MM.1S (cell line): Measurements from ENCODE around the gene MRLN.

ENCODE experiments used
- DNase-seq: peaks from one replicate; pipeline ENCODE4 v3.0.0-alpha.2; 2015
- H2AFZ ChIP-seq: fragments of 300-600 bp; sonication (generic); 2 replicates; pipeline ENCODE4 v1.6.0; 2016; ENCODE audit warnings: antibody characterized with exemption, low read length
- H3F3A ChIP-seq: fragments of 300-600 bp; sonication (generic); 2 replicates; pipeline ENCODE4 v1.6.1; 2016; ENCODE audit warnings: mild to moderate bottlenecking, antibody characterized with exemption, low read length, moderate library complexity, mixed read lengths; ENCODE audit not compliant: insufficient read depth
- H3K27ac ChIP-seq: fragments of 300-600 bp; sonication (generic); 2 replicates; pipeline ENCODE4 v1.5.1; 2016; ENCODE audit warnings: mild to moderate bottlenecking, low read length
- H3K27me3 ChIP-seq: fragments of 300-600 bp; sonication (generic); replicated peaks from 2 replicates; pipeline ENCODE4 v1.6.0; 2016; ENCODE audit warnings: low read length; ENCODE audit not compliant: insufficient read depth
- H3K36me3 ChIP-seq: fragments of 300-600 bp; sonication (generic); replicated peaks from 2 replicates; pipeline ENCODE4 v1.6.1; 2016; ENCODE audit warnings: mild to moderate bottlenecking, low read length, mixed read lengths; ENCODE audit not compliant: insufficient read depth
- H3K4me1 ChIP-seq: fragments of 300-600 bp; sonication (generic); 2 replicates; pipeline ENCODE4 v1.6.1; 2016; ENCODE audit warnings: low read length, mixed read lengths
- H3K4me2 ChIP-seq: fragments of 300-600 bp; sonication (generic); 2 replicates; pipeline ENCODE4 v1.6.0; 2016; ENCODE audit warnings: low read depth, low read length
- H3K4me3 ChIP-seq: fragments of 300-600 bp; sonication (generic); 2 replicates; pipeline ENCODE4 v1.5.1; 2016; ENCODE audit warnings: low read length, mixed read lengths
- H3K79me2 ChIP-seq: fragments of 300-600 bp; sonication (generic); 2 replicates; pipeline ENCODE4 v1.6.1; 2016; ENCODE audit warnings: mixed run types, low read length, mixed read lengths
- H3K9ac ChIP-seq: fragments of 300-600 bp; sonication (generic); 2 replicates; pipeline ENCODE4 v1.6.1; 2016; ENCODE audit warnings: low read length, mixed read lengths
- H3K9me2 ChIP-seq: fragments of 300-600 bp; sonication (generic); replicated peaks from 2 replicates; pipeline ENCODE4 v1.6.1; 2016; ENCODE audit warnings: mild to moderate bottlenecking, low read length, mixed read lengths; ENCODE audit not compliant: insufficient read depth
- H3K9me3 ChIP-seq: fragments of 300-600 bp; sonication (generic); replicated peaks from 2 replicates; pipeline ENCODE4 v1.6.1; 2016; ENCODE audit warnings: mild to moderate bottlenecking, low read length, mixed read lengths; ENCODE audit not compliant: insufficient read depth
- H4K20me1 ChIP-seq: fragments of 300-600 bp; sonication (generic); 2 replicates; pipeline ENCODE4 v1.6.1; 2016; ENCODE audit warnings: mild to moderate bottlenecking, low read length, moderate library complexity, mixed read lengths; ENCODE audit not compliant: insufficient read depth
- CTCF ChIP-seq: fragments of 300-600 bp; sonication (generic); IDR thresholded peaks from 2 replicates; pipeline ENCODE4 v1.5.1; 2016; ENCODE audit warnings: antibody characterized with exemption, low read length, mixed read lengths
- EZH2 ChIP-seq: fragments of 300-600 bp; sonication (generic); optimal IDR thresholded peaks from 2 replicates; pipeline ENCODE3; 2017; ENCODE audit warnings: low read depth, mild to moderate bottlenecking, antibody characterized with exemption, low read length, mixed read lengths
- EZH2phosphoT487 ChIP-seq: fragments of 300-600 bp; sonication (generic); IDR thresholded peaks from 2 replicates; pipeline ENCODE4 v1.6.1; 2018; ENCODE audit warnings: antibody characterized with exemption, low read length

MRLN gene

DNA sequence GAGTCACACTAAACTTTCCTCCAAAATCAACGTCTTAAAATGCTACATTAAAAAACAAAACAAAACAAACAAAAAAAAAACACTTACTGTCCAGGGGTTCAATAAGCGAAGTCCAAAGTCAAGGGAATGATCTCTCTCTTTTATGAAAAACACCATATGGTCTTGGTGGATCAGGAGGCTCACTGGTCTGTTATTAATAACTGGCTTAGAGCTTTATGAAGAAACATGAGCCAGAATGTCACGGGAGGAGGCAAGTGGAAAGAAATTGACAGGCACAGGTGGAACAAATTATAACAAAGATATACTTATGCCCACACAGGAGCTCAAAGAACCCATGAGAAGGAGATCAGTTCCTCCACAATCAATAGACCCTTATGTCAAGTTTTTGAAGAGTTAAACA, at the start of gene MRLN:
Gene MRLN (minus strand): TSS at position 189 of the 400 bp plus-strand sequence.
- TF ChIP-seq EZH2 (no peak), CTCF (no peak), EZH2phosphoT487 (no peak)
- Histone ChIP-seq H3K4me2 (no peak within 1 kb of the TSS), H3K36me3 (no peaks in the 10 kb centered on the region), H3K9ac (no peak within 1 kb of the TSS), H3K9me2 (no peaks in the 10 kb centered on the region), H3K79me2 (no peaks in the 10 kb centered on the region), H3K27ac (no peak within 1 kb of the TSS), H3K4me3 (no peak within 1 kb of the TSS), H3K27me3 (no peaks in the 10 kb centered on the region), H2AFZ (no peak within 1 kb of the TSS), H4K20me1 (no peaks in the 10 kb centered on the region), H3K4me1 (no peaks in the 10 kb centered on the region), H3F3A (no peaks in the 10 kb centered on the region), H3K9me3 (no peaks in the 10 kb centered on the region)
- DNase-seq, result no peak

- H3K9ac ChIP-seq, result no peak overlapping the region
- no peaks in the 10 kb centered on the region for H3K79me2 ChIP-seq
- TF ChIP-seq CTCF (no peak), EZH2 (no peak), EZH2phosphoT487 (no peak)
- no peak overlapping the region for H3K4me3 ChIP-seq
- H4K20me1 ChIP-seq, result no peaks in the 10 kb centered on the region
- DNase-seq, result no peak
- no peak overlapping the region for H2AFZ ChIP-seq
- H3K27ac ChIP-seq, result no peak overlapping the region
- no peaks in the 10 kb centered on the region for H3K27me3 ChIP-seq
- no peaks in the 10 kb centered on the region for H3K9me3 ChIP-seq
- 0 out of 2 replicates have a peak, but pooled peaks cover 3% of the 10 kb centered on the region for H3K4me1 ChIP-seq
- no peaks in the 10 kb centered on the region for H3K9me2 ChIP-seq
- no peak overlapping the region for H3K4me2 ChIP-seq
- H3K36me3 ChIP-seq, result no peaks in the 10 kb centered on the region
- no peaks in the 10 kb centered on the region for H3F3A ChIP-seq
Observed at GRCh38 chr10:59801171-59801570, 47.9 kb upstream of the MRLN start.

DNA sequence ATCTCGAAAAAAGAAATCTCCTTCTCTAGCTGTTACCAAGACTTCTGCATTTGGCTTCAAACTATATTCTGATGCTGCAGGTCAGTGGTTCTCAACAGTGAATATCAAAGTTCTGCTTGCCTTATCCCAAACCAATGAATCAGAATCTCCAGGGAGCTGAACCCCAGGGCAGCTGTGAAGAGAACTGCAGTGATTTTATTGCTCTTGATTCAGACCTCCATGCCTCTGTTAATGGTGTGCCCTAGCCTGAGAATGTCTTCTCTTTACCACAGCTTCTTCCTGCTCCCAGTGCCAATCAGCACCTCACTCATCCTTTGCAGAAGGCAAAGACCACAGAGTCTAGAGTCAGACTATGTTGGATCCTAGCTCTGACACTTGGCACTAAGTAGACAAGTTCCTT, 46.2 kb upstream of the MRLN start:
- no peak for TF ChIP-seq CTCF
- TF ChIP-seq EZH2, result no peak
- TF ChIP-seq EZH2phosphoT487, result no peak
- no peak overlapping the region for H3K9ac ChIP-seq
- H3F3A ChIP-seq, result no peaks in the 10 kb centered on the region
- no peak overlapping the region for H2AFZ ChIP-seq
- H3K36me3 ChIP-seq, result no peaks in the 10 kb centered on the region
- H3K4me3 ChIP-seq, result no peak overlapping the region
- no peak for DNase-seq
- H3K27me3 ChIP-seq, result no peaks in the 10 kb centered on the region
- no peaks in the 10 kb centered on the region for H4K20me1 ChIP-seq
- H3K79me2 ChIP-seq, result no peaks in the 10 kb centered on the region
- H3K9me3 ChIP-seq, result no peaks in the 10 kb centered on the region
- no peaks in the 10 kb centered on the region for H3K4me1 ChIP-seq
- no peaks in the 10 kb centered on the region for H3K9me2 ChIP-seq
- no peak overlapping the region for H3K4me2 ChIP-seq
- H3K27ac ChIP-seq, result no peak overlapping the region
